Neural cell (in vitro differentiated cells): ENCODE measurements around the gene CUX1. TPM values are rescaled to one million over a fixed set of nuclear protein-coding genes. Genes with fewer than 3 reads are reported as not detected.

Source experiments
- H2AFZ ChIP-seq: fragments of 200-600, 300-800 bp; sonication (generic), shearing (Covaris generic); 2 replicates; pipeline ENCODE4 v1.6.0; 2014; ENCODE audit warnings: low read depth, mild to moderate bottlenecking, antibody characterized with exemption, low read length, moderate library complexity
- H3F3A ChIP-seq: fragments of 200-600 bp; shearing (Covaris generic); 2 replicates; pipeline ENCODE4 v1.6.1; 2016; ENCODE audit warnings: mild to moderate bottlenecking, moderate library complexity, mixed read lengths, antibody characterized with exemption, low read length; ENCODE audit not compliant: insufficient read depth, poor library complexity, severe bottlenecking
- H3K27ac ChIP-seq: fragments of 200-600, 300-800 bp; sonication (generic), shearing (Covaris generic); 2 replicates; pipeline ENCODE4 v1.5.1; 2014; ENCODE audit warnings: mild to moderate bottlenecking, low read length, moderate library complexity
- H3K27me3 ChIP-seq: fragments of 300-800, 200-600 bp; sonication (generic), shearing (Covaris generic); 2 replicates; pipeline ENCODE4 v1.6.0; 2014; ENCODE audit warnings: mild to moderate bottlenecking, low read depth, low read length, moderate library complexity; ENCODE audit not compliant: insufficient read depth
- H3K36me3 ChIP-seq: fragments of 300-800, 200-600 bp; sonication (generic), shearing (Covaris generic); 2 replicates; pipeline ENCODE4 v1.5.1; 2014; ENCODE audit warnings: mild to moderate bottlenecking, antibody characterized with exemption, low read length, moderate library complexity; ENCODE audit not compliant: insufficient read depth
- H3K4me2 ChIP-seq: fragments of 300-800, 200-600 bp; sonication (generic), shearing (Covaris generic); 2 replicates; pipeline ENCODE4 v1.6.0; 2014; ENCODE audit warnings: mild to moderate bottlenecking, low read length
- H3K4me3 ChIP-seq: fragments of 300-800, 200-600 bp; sonication (generic), shearing (Covaris generic); 2 replicates; pipeline ENCODE4 v1.5.1; 2014; ENCODE audit warnings: mild to moderate bottlenecking, low read length, moderate library complexity
- H3K79me2 ChIP-seq: fragments of 200-600 bp; shearing (Covaris generic); replicated peaks from 2 replicates; pipeline ENCODE4 v1.6.0; 2014; ENCODE audit warnings: mild to moderate bottlenecking, low read length, moderate library complexity; ENCODE audit not compliant: insufficient read depth
- H3K9ac ChIP-seq: fragments of 300-800, 200-600 bp; sonication (generic), shearing (Covaris generic); 2 replicates; pipeline ENCODE4 v1.6.1; 2016; ENCODE audit warnings: mild to moderate bottlenecking, low read length, mixed read lengths
- H3K9me2 ChIP-seq: fragments of 200-600 bp; shearing (Covaris generic); 2 replicates; pipeline ENCODE4 v1.6.1; 2016; ENCODE audit warnings: mild to moderate bottlenecking, low read length, mixed read lengths; ENCODE audit not compliant: insufficient read depth
- H3K9me3 ChIP-seq: fragments of 200-600, 300-800 bp; sonication (generic), shearing (Covaris generic); 2 replicates; pipeline ENCODE4 v1.6.1; 2016; ENCODE audit warnings: mild to moderate bottlenecking, mixed run types, low read length, moderate library complexity, mixed read lengths
- H4K20me1 ChIP-seq: fragments of 200-600 bp; shearing (Covaris generic); 2 replicates; pipeline ENCODE4 v1.6.1; 2016; ENCODE audit warnings: mild to moderate bottlenecking, mixed run types; ENCODE audit not compliant: insufficient read depth
- CTCF ChIP-seq: fragments of 450-650 bp; IDR thresholded peaks from 2 replicates; pipeline ENCODE4 v1.5.1; 2014; ENCODE audit warnings: antibody characterized with exemption, mild to moderate bottlenecking, moderate library complexity; ENCODE audit not compliant: poor library complexity, severe bottlenecking
- EP300 ChIP-seq: fragments of 450-650 bp; conservative IDR thresholded peaks from 2 replicates; pipeline ENCODE4 v1.6.1; 2014; ENCODE audit warnings: antibody characterized with exemption, mild to moderate bottlenecking, moderate library complexity; ENCODE audit not compliant: poor library complexity, severe bottlenecking
- EZH2 ChIP-seq: fragments of 200-600, 300-800 bp; shearing (Covaris generic), sonication (generic); IDR thresholded peaks from 2 replicates; pipeline ENCODE4 v1.6.1; 2014; ENCODE audit warnings: antibody characterized with exemption, low read length, borderline replicate concordance, mild to moderate bottlenecking; ENCODE audit not compliant: insufficient read depth, poor library complexity, severe bottlenecking
- MXI1 ChIP-seq: fragments of 450-650 bp; conservative IDR thresholded peaks from 2 replicates; pipeline ENCODE4 v1.6.1; 2014; ENCODE audit warnings: antibody characterized with exemption, mild to moderate bottlenecking; ENCODE audit not compliant: poor library complexity, severe bottlenecking
- POLR2AphosphoS5 ChIP-seq: IDR thresholded peaks from 2 replicates; pipeline ENCODE4 v1.6.1; 2012
- RAD21 ChIP-seq: fragments of 450-650 bp; conservative IDR thresholded peaks from 2 replicates; pipeline ENCODE4 v1.6.1; 2014; ENCODE audit warnings: antibody characterized with exemption, mild to moderate bottlenecking, moderate library complexity
- REST ChIP-seq: IDR thresholded peaks from 2 replicates; pipeline ENCODE4 v1.6.1; 2012; ENCODE audit warnings: borderline replicate concordance
- SMC3 ChIP-seq: fragments of 450-650 bp; conservative IDR thresholded peaks from 2 replicates; pipeline ENCODE4 v1.6.1; 2014; ENCODE audit warnings: antibody characterized with exemption, mild to moderate bottlenecking, moderate library complexity; ENCODE audit not compliant: poor library complexity
- TAF1 ChIP-seq: IDR thresholded peaks from 2 replicates; pipeline ENCODE4 v1.6.1; 2012; ENCODE audit warnings: low read depth
- polyA plus RNA-seq: library from polyadenylated mRNA; depleted of rRNA; stranded (reverse); fragments of >200 nt; gene quantifications from 2 replicates; pipeline ENCODE4 v1.2.3, GENCODE V29; 2014

The CUX1 gene
- polyA plus RNA-seq, 1 donor from 2014 or later: 26.6 TPM

GRCh38 chr7:102146122-102146521, 328.7 kb downstream of the CUX1 start:
- Histone ChIP-seq H3K9me2 (no peaks in the 10 kb centered on the region), H3K36me3 (no peaks in the 10 kb centered on the region), H3K27me3 (no peaks in the 10 kb centered on the region), H4K20me1 (no peaks in the 10 kb centered on the region), H3F3A (no peaks in the 10 kb centered on the region), H3K4me3 (no peak overlapping the region), H3K9me3 (no peaks in the 10 kb centered on the region), H3K79me2 (no peaks in the 10 kb centered on the region), H2AFZ (no peak overlapping the region), H3K27ac (no peak overlapping the region), H3K4me2 (no peak overlapping the region), H3K9ac (no peak overlapping the region)
- TF ChIP-seq CTCF: no peak
- TF ChIP-seq REST: no peak
- no peak for TF ChIP-seq EZH2
- TF ChIP-seq SMC3: no peak
- no peak for TF ChIP-seq EP300
- TF ChIP-seq RAD21: no peak
- no peak for TF ChIP-seq TAF1
- no peak for TF ChIP-seq POLR2AphosphoS5

- Histone ChIP-seq H3K27ac (no peak overlapping the region), H4K20me1 (no peaks in the 10 kb centered on the region)
Observed at GRCh38 chr7:102147008-102147407, 329.6 kb downstream of the CUX1 start.

More at GRCh38 chr7:102147008-102147407, 329.6 kb downstream of the CUX1 start:
- Histone ChIP-seq H3K9me3 (no peaks in the 10 kb centered on the region), H2AFZ (no peak overlapping the region), H3K4me3 (no peak overlapping the region), H3K36me3 (no peaks in the 10 kb centered on the region), H3K9ac (no peak overlapping the region), H3F3A (no peaks in the 10 kb centered on the region), H3K4me2 (no peak overlapping the region), H3K79me2 (no peaks in the 10 kb centered on the region), H3K9me2 (no peaks in the 10 kb centered on the region), H3K27me3 (no peaks in the 10 kb centered on the region)
- TF ChIP-seq RAD21 (no peak), EZH2 (no peak), POLR2AphosphoS5 (no peak), MXI1 (no peak), EP300 (no peak), SMC3 (no peak), CTCF (no peak), TAF1 (no peak), REST (no peak)
